ENCODE measurements around the gene SETD3. TPM values are rescaled to one million over a fixed set of nuclear protein-coding genes. Genes with fewer than 3 reads are reported as not detected.
"Not testable (repeated sequence)": the region's sequence is repeated elsewhere in the genome, so short reads cannot be mapped to it uniquely, and the experiment has no call there.

Gene SETD3
- total RNA-seq, 1 donor from 2014 or later = 62.8 TPM

- no peak overlapping the region for H3K4me3 Mint-ChIP-seq (ENCODE audit: unreplicated experiment)
- no peaks in the 10 kb centered on the region for H4K20me1 ChIP-seq (ENCODE audit: insufficient read depth, low read length)
These were observed 130.8 kb downstream of the SETD3 start for GRCh38 chr14:99349721-99350495.

DNA sequence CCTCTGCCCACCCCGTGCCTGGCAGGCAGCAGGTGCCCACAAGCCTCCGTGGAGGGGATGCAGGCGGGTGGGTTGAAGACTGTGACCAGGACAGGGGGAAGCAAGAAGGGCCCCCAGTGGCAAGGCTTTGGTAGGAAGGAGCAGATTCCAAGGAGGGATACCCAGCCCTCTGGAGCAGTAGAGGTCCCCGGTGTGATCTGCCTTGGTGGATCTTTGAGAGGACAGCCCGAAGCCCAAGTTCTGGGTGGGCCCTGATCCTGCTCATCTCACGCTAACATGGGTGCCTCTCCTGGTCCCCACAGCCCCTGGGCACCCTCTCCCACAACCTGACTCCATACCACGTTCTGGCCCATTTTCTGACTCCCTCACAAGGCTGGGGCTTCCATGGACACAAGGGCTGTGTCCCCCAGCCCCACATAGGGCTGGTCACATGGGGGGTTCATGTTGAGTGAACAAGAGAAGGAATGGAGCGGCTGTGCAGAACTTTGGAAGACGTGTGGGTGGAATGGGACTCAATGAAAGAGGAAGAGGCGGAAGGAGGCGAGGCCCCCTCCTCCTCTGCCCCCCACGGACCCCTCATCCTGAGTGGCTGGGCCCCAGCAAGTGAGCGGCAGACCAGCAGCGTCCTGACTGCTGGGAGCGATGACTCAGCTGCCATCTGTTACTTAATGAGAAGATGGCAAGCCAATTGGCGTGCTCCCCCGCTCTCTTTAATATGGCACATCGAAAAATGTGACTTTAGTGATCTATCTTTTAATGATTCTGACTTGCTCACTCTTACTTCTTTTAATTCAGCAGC is 131.6 kb downstream of the SETD3 start:
- no peak overlapping the region for H3K4me3 Mint-ChIP-seq (ENCODE audit: unreplicated experiment)

More at GRCh38 chr14:99349721-99350495, 130.8 kb downstream of the SETD3 start:
- Histone ChIP-seq H3K27ac (ENCODE audit: low read depth, low read length) (no peak overlapping the region), H3K36me3 (ENCODE audit: insufficient read depth, low read length) (no peaks in the 10 kb centered on the region), H3K27me3 (ENCODE audit: insufficient read depth, low read length) (no peaks in the 10 kb centered on the region), H3K9me3 (ENCODE audit: insufficient read depth, low read depth, low read length) (no peaks in the 10 kb centered on the region), H3K4me3 (ENCODE audit: insufficient read depth, low read depth, low read length) (no peak overlapping the region), H2AFZ (ENCODE audit: low read depth, low read length) (no peak overlapping the region), H3K9ac (ENCODE audit: low read length) (no peak overlapping the region), H3K4me2 (ENCODE audit: low read length) (no peak overlapping the region), H3K79me2 (ENCODE audit: insufficient read depth, low read length) (no peaks in the 10 kb centered on the region), H3K4me1 (ENCODE audit: insufficient read depth, low read length) (no peaks in the 10 kb centered on the region)
- Mint-ChIP-seq H3K27me3 (ENCODE audit: low read depth, unreplicated experiment) (peaks cover 18% of the 10 kb centered on the region), H3K4me1 (ENCODE audit: low read depth, unreplicated experiment) (peaks cover 10% of the 10 kb centered on the region), H3K27ac (ENCODE audit: unreplicated experiment) (no peak overlapping the region), H3K36me3 (ENCODE audit: low read depth, unreplicated experiment) (no peaks in the 10 kb centered on the region), H3K9me3 (ENCODE audit: unreplicated experiment) (peaks cover 4% of the 10 kb centered on the region)
- no peak for DNase-seq (ENCODE audit: low read depth)
- no peak for FAIRE-seq
- TF ChIP-seq EZH2 (IDR thresholded peaks at IDR 0.05; ENCODE audit: insufficient read depth, low read length) = no peak
- TF ChIP-seq, protein P1, sequence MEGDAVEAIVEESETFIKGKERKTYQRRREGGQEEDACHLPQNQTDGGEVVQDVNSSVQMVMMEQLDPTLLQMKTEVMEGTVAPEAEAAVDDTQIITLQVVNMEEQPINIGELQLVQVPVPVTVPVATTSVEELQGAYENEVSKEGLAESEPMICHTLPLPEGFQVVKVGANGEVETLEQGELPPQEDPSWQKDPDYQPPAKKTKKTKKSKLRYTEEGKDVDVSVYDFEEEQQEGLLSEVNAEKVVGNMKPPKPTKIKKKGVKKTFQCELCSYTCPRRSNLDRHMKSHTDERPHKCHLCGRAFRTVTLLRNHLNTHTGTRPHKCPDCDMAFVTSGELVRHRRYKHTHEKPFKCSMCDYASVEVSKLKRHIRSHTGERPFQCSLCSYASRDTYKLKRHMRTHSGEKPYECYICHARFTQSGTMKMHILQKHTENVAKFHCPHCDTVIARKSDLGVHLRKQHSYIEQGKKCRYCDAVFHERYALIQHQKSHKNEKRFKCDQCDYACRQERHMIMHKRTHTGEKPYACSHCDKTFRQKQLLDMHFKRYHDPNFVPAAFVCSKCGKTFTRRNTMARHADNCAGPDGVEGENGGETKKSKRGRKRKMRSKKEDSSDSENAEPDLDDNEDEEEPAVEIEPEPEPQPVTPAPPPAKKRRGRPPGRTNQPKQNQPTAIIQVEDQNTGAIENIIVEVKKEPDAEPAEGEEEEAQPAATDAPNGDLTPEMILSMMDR (IDR thresholded peaks at IDR 0.05; ENCODE audit: insufficient read depth, low read depth, low read length) = no peak

GRCh38 chr14:99348231-99348630 is 132.4 kb downstream of the SETD3 start:
- H3K9me3 ChIP-seq (ENCODE audit: insufficient read depth, low read depth, low read length); H3K4me3 ChIP-seq (ENCODE audit: insufficient read depth, low read depth, low read length); H3K27ac ChIP-seq (ENCODE audit: low read depth, low read length); H3K27ac Mint-ChIP-seq (ENCODE audit: unreplicated experiment); H3K27me3 ChIP-seq (ENCODE audit: insufficient read depth, low read length); H3K36me3 ChIP-seq (ENCODE audit: insufficient read depth, low read length); H3K4me1 ChIP-seq (ENCODE audit: insufficient read depth, low read length); H3K79me2 ChIP-seq (ENCODE audit: insufficient read depth, low read length); H4K20me1 ChIP-seq (ENCODE audit: insufficient read depth, low read length); DNase-seq (ENCODE audit: low read depth); H3K4me2 ChIP-seq (ENCODE audit: low read length); FAIRE-seq; H3K9ac ChIP-seq (ENCODE audit: low read length); H3K4me3 Mint-ChIP-seq (ENCODE audit: unreplicated experiment); H2AFZ ChIP-seq (ENCODE audit: low read depth, low read length); H3K9me3 Mint-ChIP-seq (ENCODE audit: unreplicated experiment); H3K36me3 Mint-ChIP-seq (ENCODE audit: low read depth, unreplicated experiment): not testable (repeated sequence)
- H3K27me3 Mint-ChIP-seq (ENCODE audit: low read depth, unreplicated experiment) = peaks cover 19% of the 10 kb centered on the region
- peaks cover 10% of the 10 kb centered on the region for H3K4me1 Mint-ChIP-seq (ENCODE audit: low read depth, unreplicated experiment)

More for the DNA sequence above, 131.6 kb downstream of the SETD3 start:
- H3K9me3 Mint-ChIP-seq (ENCODE audit: unreplicated experiment) = peaks cover 2% of the 10 kb centered on the region
- H3K27me3 Mint-ChIP-seq (ENCODE audit: low read depth, unreplicated experiment) = peaks cover 18% of the 10 kb centered on the region
- Histone ChIP-seq H3K4me3 (ENCODE audit: insufficient read depth, low read depth, low read length) (no peak overlapping the region), H3K27me3 (ENCODE audit: insufficient read depth, low read length) (no peaks in the 10 kb centered on the region), H3K9ac (ENCODE audit: low read length) (no peak overlapping the region), H3K79me2 (ENCODE audit: insufficient read depth, low read length) (no peaks in the 10 kb centered on the region), H3K36me3 (ENCODE audit: insufficient read depth, low read length) (no peaks in the 10 kb centered on the region), H3K27ac (ENCODE audit: low read depth, low read length) (no peak overlapping the region), H4K20me1 (ENCODE audit: insufficient read depth, low read length) (no peaks in the 10 kb centered on the region), H3K4me1 (ENCODE audit: insufficient read depth, low read length) (no peaks in the 10 kb centered on the region), H3K4me2 (ENCODE audit: low read length) (no peak overlapping the region), H2AFZ (ENCODE audit: low read depth, low read length) (no peak overlapping the region), H3K9me3 (ENCODE audit: insufficient read depth, low read depth, low read length) (no peaks in the 10 kb centered on the region)
- no peak overlapping the region for H3K27ac Mint-ChIP-seq (ENCODE audit: unreplicated experiment)
- no peaks in the 10 kb centered on the region for H3K36me3 Mint-ChIP-seq (ENCODE audit: low read depth, unreplicated experiment)
- FAIRE-seq (no peak), DNase-seq (ENCODE audit: low read depth) (no peak)
- peaks cover 10% of the 10 kb centered on the region for H3K4me1 Mint-ChIP-seq (ENCODE audit: low read depth, unreplicated experiment)
- TF ChIP-seq EZH2 (IDR thresholded peaks at IDR 0.05; ENCODE audit: insufficient read depth, low read length) = no peak
- TF ChIP-seq, protein P1 (IDR thresholded peaks at IDR 0.05; ENCODE audit: insufficient read depth, low read depth, low read length) = no peak

Other genes with a start within 250 kb of the SETD3 start
- 1.1 and 2.0 TPM in 2 replicates for gene BCL11B, start 208.7 kb downstream of the SETD3 start, total RNA-seq
- 110 and 121 TPM in 2 replicates for gene CCNK, start 550 bp upstream of the SETD3 start, total RNA-seq
- gene CCDC85C, start 123.3 kb upstream of the SETD3 start, total RNA-seq = 8.4 and 16.6 TPM in 2 replicates
- gene HHIPL1, start 164.3 kb upstream of the SETD3 start, total RNA-seq = 0.86 and 1.1 TPM in 2 replicates
- 0.41 and 0.52 TPM in 2 replicates for gene CYP46A1, start 203.4 kb upstream of the SETD3 start, total RNA-seq